Endodermal cell (in vitro differentiated cells): ENCODE measurements around the gene TAOK2. TPM values are rescaled to one million over a fixed set of nuclear protein-coding genes. Genes with fewer than 3 reads are reported as not detected.

Experiments
- DNase-seq: peaks from one replicate; pipeline ENCODE4 v3.0.0-alpha.2; 2017
- H3K27ac ChIP-seq: 2 replicates; pipeline ENCODE4 v1.5.1; 2013; ENCODE audit warnings: mild to moderate bottlenecking, low read depth, low read length, moderate library complexity
- H3K27me3 ChIP-seq: 2 replicates; pipeline ENCODE4 v1.6.1; 2013; ENCODE audit warnings: mild to moderate bottlenecking, low read length, moderate library complexity; ENCODE audit not compliant: insufficient read depth, control insufficient read depth, poor library complexity, severe bottlenecking
- H3K36me3 ChIP-seq: 2 replicates; pipeline ENCODE4 v1.7.0; 2013; ENCODE audit warnings: mild to moderate bottlenecking, low read length, moderate library complexity; ENCODE audit not compliant: control insufficient read depth, insufficient read depth
- H3K4me1 ChIP-seq: one replicate; pipeline ENCODE4 v1.7.0; 2013; ENCODE audit warnings: low read length; ENCODE audit not compliant: control insufficient read depth, insufficient read depth
- H3K4me3 ChIP-seq: 2 replicates; pipeline ENCODE4 v1.5.1; 2013; ENCODE audit warnings: mild to moderate bottlenecking, low read length, moderate library complexity
- H3K9ac ChIP-seq: 2 replicates; pipeline ENCODE4 v1.6.1; 2013; ENCODE audit warnings: mild to moderate bottlenecking, low read length, moderate library complexity; ENCODE audit not compliant: poor library complexity, severe bottlenecking; ENCODE audit errors: extremely low read depth
- H3K9me3 ChIP-seq: 2 replicates; pipeline ENCODE4 v1.6.1; 2013; ENCODE audit warnings: mild to moderate bottlenecking, low read length, moderate library complexity; ENCODE audit not compliant: control insufficient read depth
- H3K27ac Mint-ChIP-seq: 2 replicates; pipeline ENCODE4 v1.8.0; 2020; ENCODE audit warnings: mixed read lengths
- H3K27me3 Mint-ChIP-seq: 2 replicates; pipeline ENCODE4 v1.8.0; 2021; ENCODE audit warnings: mild to moderate bottlenecking, mixed read lengths; ENCODE audit not compliant: insufficient read depth
- H3K36me3 Mint-ChIP-seq: 2 replicates; pipeline ENCODE4 v1.8.0; 2020; ENCODE audit warnings: low read depth, mixed read lengths
- H3K4me1 Mint-ChIP-seq: 2 replicates; pipeline ENCODE4 v1.8.0; 2020; ENCODE audit warnings: mixed read lengths
- H3K4me3 Mint-ChIP-seq: 2 replicates; pipeline ENCODE4 v1.8.0; 2020; ENCODE audit warnings: mild to moderate bottlenecking, moderate library complexity, mixed read lengths
- H3K9me3 Mint-ChIP-seq: 2 replicates; pipeline ENCODE4 v1.8.0; 2020; ENCODE audit warnings: mild to moderate bottlenecking, mixed read lengths
- WGBS, 2 experiments: methylation state at CpG; one replicate each; pipeline versions ENCODE4 v1.1.5 to v1.1.7; 2013; ENCODE audit warnings: missing lambda C conversion rate in 2 of 2, mixed read lengths in 1 of 2; ENCODE audit not compliant: insufficient coverage in 1 of 2, insufficient read length in 1 of 2; 5-methylcytosine and 5-hydroxymethylcytosine counted together
- total RNA-seq, 2 donors: library from RNA; stranded (reverse); fragmentation: NEBNext Ultra II Directional in 1 of 2; extraction: Animal tissue kit (Norgen Biotek cat#: 25700) in 1 of 2; gene quantifications; 2 replicates in 1 of 2; 3 replicates in 1 of 2; pipeline ENCODE4 v1.2.1, GENCODE V29; 2021
- TF ChIP-seq, protein P1 (sequence below): fragments of 200-600 bp; sonication (generic); conservative IDR thresholded peaks from 2 replicates; pipeline ENCODE4 v1.5.0; 2021; ENCODE audit warnings: antibody characterized with exemption, mild to moderate bottlenecking

TAOK2 gene
- total RNA-seq, 2 donors from 2014 or later = 44.6 to 50.2 TPM

DNA sequence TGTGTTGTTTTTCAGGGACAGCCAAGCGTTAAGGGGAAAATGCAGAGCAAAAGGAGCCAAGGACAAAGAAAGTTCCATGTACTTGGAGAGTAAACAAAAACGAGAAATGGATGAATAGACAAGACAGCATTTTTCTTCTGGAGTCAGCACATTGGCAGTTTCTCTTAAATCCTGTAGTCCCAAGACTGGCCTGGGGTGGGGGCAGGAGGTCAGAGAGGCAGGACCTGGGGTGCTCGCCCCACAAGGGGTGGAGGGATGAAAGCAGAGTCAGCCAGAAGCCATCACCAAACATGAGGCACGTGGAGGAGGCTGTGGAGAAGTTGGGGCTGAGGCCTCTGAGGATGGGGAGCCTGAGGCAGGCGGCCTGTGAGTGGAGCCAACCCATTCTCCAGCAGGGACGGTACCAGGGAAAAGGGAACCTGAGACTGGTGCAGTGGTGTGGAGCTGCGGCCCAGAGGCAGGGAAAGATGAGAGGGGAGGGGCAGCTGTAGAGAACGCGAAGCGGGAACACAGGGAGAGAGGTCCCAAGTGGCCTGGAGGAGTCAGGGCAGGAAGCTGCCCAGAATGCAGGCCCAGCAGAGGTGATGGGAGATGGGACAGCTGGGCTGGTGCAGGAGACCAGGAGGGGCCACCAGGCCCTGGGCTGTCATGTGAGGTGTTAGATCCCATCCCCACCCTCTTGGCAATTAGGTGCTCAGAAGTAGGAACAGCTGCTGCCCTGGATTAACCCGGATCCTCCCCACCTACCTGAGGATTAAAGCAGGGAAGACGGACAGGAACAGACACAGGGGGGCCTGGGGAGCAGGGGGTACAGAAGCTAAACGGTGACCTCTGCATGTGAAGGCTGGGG lies 54.1 kb downstream of the TAOK2 start:
- H3K9me3 ChIP-seq = no peaks in the 10 kb centered on the region
- H3K9ac ChIP-seq = no peak overlapping the region
- peaks cover 14% of the 10 kb centered on the region for H3K27me3 ChIP-seq
- no peaks in the 10 kb centered on the region for H3K36me3 ChIP-seq
- no peak overlapping the region for H3K27ac ChIP-seq
- H3K9me3 Mint-ChIP-seq = no peaks in the 10 kb centered on the region
- no peaks in the 10 kb centered on the region for H3K4me1 ChIP-seq
- H3K4me3 ChIP-seq = no peak overlapping the region
- H3K27ac Mint-ChIP-seq = no peak overlapping the region
- peaks cover 37% of the 10 kb centered on the region for H3K27me3 Mint-ChIP-seq
- DNase-seq = no peak
- 75 to 77% methylated on average over 10 to 13 of the region's 13 CpGs for WGBS, 2 experiments
- TF ChIP-seq, protein P1, sequence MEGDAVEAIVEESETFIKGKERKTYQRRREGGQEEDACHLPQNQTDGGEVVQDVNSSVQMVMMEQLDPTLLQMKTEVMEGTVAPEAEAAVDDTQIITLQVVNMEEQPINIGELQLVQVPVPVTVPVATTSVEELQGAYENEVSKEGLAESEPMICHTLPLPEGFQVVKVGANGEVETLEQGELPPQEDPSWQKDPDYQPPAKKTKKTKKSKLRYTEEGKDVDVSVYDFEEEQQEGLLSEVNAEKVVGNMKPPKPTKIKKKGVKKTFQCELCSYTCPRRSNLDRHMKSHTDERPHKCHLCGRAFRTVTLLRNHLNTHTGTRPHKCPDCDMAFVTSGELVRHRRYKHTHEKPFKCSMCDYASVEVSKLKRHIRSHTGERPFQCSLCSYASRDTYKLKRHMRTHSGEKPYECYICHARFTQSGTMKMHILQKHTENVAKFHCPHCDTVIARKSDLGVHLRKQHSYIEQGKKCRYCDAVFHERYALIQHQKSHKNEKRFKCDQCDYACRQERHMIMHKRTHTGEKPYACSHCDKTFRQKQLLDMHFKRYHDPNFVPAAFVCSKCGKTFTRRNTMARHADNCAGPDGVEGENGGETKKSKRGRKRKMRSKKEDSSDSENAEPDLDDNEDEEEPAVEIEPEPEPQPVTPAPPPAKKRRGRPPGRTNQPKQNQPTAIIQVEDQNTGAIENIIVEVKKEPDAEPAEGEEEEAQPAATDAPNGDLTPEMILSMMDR = no peak
- no peaks in the 10 kb centered on the region for H3K36me3 Mint-ChIP-seq
- H3K4me3 Mint-ChIP-seq = no peak overlapping the region
- peaks cover 2% of the 10 kb centered on the region for H3K4me1 Mint-ChIP-seq

DNA sequence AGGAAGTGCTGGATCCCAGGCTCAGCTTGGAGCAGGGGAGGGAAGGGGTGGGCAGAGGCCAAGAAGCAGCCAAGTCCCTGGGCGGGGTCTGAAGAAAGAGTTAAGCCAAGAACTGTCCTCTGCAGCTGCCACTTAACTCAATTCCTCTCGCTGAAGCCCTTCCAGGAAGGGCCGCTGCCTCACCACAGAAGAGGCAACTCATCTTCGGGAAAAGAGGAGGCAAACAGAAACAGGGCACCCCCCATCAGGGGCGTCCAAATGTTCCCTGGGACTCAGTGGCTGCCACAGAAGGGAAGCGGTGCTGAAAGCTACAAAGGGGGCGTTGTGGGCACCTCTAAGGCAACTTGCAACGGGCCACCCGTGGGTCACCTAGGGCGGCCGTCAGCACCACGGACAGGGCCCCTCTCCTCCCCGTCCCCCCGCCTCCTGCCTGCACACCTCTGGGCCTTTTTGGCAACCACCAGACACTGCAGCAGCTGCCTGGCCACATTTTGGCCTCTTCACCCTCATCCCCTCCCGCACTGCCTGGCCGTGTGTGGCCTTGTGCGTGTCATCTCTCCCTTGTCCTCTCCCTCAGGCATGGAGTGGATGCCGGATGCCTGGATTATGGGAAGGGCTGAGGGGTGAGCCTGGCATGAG lies 54.9 kb downstream of the TAOK2 start:
- Mint-ChIP-seq H3K36me3 (no peaks in the 10 kb centered on the region), H3K27me3 (peaks cover 44% of the 10 kb centered on the region), H3K9me3 (no peaks in the 10 kb centered on the region), H3K27ac (no peak overlapping the region), H3K4me1 (peaks cover 2% of the 10 kb centered on the region), H3K4me3 (no peak overlapping the region)
- no peak overlapping the region for H3K27ac ChIP-seq
- no peaks in the 10 kb centered on the region for H3K4me1 ChIP-seq
- DNase-seq = peak; percentile 91
- H3K4me3 ChIP-seq = no peak overlapping the region
- no peak overlapping the region for H3K9ac ChIP-seq
- 37 to 38% methylated on average over 9 to 18 of the region's 18 CpGs for WGBS, 2 experiments
- H3K9me3 ChIP-seq = no peaks in the 10 kb centered on the region
- H3K36me3 ChIP-seq = no peaks in the 10 kb centered on the region
- TF ChIP-seq, protein P1 = no peak
- H3K27me3 ChIP-seq = peaks cover 21% of the 10 kb centered on the region

DNA sequence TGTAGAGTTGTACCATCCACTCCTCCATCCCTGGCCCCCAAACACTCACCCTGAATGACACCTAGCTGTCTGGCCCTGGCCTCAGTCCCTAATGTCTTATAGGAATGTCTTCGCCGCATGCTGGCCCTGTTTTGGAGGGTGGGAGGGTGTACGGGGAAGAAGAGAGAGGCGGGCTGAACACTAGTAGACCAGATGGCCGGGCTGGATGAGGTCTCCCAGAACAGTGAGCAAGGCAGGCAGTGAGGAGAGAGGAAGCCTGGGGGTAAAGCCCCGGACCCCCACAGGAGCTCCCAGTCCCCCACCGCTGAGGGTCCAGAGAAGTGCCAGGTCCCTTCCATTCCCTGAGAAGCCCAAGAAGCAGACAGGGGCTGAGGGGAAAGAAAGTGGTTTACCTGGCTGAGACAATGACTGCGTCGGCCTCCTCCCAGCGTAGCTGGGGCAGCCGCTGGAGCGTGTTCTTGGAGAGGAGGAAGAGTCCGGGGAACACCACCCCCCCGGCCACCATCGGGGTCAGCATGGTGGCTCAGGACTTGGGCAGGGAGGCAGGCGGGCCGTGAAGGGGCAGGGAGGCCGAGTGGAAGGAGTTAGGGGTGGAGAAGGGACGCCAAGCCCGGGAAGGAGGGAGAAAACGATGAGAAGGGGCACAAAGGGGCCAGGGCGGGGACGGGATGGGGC lies 56.5 kb downstream of the TAOK2 start:
- H3K27ac ChIP-seq = no peak overlapping the region
- no peak overlapping the region for H3K4me3 ChIP-seq
- no peaks in the 10 kb centered on the region for H3K9me3 ChIP-seq
- no peak overlapping the region for H3K9ac ChIP-seq
- H3K36me3 Mint-ChIP-seq = no peaks in the 10 kb centered on the region
- H3K27me3 Mint-ChIP-seq = peaks cover 57% of the 10 kb centered on the region
- TF ChIP-seq, protein P1 = no peak
- 12 to 30% methylated on average over 5 to 23 of the region's 23 CpGs for WGBS, 2 experiments
- no peak for DNase-seq
- peaks cover 2% of the 10 kb centered on the region for H3K4me1 Mint-ChIP-seq
- H3K27ac Mint-ChIP-seq = no peak overlapping the region
- H3K27me3 ChIP-seq = peaks cover 27% of the 10 kb centered on the region
- H3K36me3 ChIP-seq = no peaks in the 10 kb centered on the region
- peak overlapping the region; percentile 47 for H3K4me3 Mint-ChIP-seq
- H3K9me3 Mint-ChIP-seq = no peaks in the 10 kb centered on the region
- no peaks in the 10 kb centered on the region for H3K4me1 ChIP-seq
